ENCODE measurements around the gene LTV1. TPM values are rescaled to one million over a fixed set of nuclear protein-coding genes. Genes with fewer than 3 reads are reported as not detected.
A peak's percentile ranks its signal among the peaks of the same experiment; 100 is the strongest.
"Not testable (repeated sequence)": the region's sequence is repeated elsewhere in the genome, so short reads cannot be mapped to it uniquely, and the experiment has no call there.

LTV1 gene, protein sequence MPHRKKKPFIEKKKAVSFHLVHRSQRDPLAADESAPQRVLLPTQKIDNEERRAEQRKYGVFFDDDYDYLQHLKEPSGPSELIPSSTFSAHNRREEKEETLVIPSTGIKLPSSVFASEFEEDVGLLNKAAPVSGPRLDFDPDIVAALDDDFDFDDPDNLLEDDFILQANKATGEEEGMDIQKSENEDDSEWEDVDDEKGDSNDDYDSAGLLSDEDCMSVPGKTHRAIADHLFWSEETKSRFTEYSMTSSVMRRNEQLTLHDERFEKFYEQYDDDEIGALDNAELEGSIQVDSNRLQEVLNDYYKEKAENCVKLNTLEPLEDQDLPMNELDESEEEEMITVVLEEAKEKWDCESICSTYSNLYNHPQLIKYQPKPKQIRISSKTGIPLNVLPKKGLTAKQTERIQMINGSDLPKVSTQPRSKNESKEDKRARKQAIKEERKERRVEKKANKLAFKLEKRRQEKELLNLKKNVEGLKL
- 18.8 TPM for total RNA-seq

DNA sequence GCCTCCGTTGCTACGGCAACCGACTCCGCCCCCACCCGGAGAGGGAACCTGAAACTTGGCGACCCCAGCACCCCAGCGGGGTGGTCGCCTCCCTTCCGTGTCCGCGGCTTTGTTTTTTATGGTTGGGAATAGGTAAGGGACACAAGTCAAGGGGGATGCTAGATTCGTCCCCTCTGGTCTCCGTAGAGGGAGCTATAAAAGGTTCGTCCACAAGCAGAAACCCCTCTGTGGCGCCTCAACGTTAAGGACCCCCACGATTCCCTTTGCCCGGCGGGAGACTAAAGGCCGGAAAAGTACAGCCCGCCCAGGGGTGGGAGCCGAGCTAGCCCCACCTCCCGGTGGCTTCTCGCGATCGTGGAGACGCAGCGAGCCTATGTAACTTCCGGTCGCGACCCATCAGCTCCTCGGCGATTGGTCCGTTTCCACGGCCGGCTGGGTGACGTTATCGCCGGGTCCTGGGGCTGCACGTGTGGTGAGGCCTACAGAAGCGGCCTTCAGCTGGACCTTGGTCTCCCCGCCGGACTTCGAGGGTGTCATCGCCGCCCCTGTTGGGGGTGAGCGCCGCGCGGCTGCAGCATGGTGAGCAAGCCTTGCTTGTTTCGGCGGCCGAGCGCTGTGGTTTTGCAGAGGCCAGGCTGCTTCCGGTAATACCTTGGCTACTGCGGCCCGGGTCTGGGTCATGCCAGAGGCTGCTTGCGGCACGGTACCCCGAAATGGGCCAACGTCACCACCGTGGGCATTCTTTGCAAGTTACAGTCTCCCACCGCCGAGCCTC, at the start of gene LTV1:
LTV1 (plus strand) TSS at position 437 of the 775 bp plus-strand sequence; CDS start at position 577, 140 bp downstream.
- H3K27me3 ChIP-seq (ENCODE audit: insufficient read depth, low read length): no peaks in the 10 kb centered on the region
- H3K4me1 ChIP-seq (ENCODE audit: insufficient read depth, low read length): peaks cover 26% of the 10 kb centered on the region
- peak within 1 kb of the TSS; percentile 91 for H3K4me3 ChIP-seq (ENCODE audit: low read length)
- H3K9me3 ChIP-seq (ENCODE audit: low read depth, low read length): no peaks in the 10 kb centered on the region

DNA sequence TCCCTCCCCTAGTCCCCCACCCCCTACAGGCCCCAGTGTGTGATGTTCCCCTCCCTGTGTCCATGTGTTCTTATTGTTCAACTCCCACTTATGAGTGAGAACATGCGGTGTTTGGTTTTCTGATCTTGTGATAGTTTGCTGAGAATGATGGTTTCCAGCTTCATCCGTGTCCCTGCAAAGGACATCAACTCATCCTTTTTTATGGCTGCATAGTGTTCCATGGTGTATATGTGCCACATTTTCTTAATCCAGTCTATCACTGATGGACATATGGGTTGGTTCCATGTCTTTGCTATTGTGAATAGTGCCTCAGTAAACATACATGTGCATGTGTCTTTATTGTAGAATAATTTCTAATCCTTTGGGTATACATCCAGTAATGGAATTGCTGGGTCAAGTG, 46.6 kb upstream of the LTV1 start:
- H3K4me3 ChIP-seq (ENCODE audit: low read length); H3K4me1 ChIP-seq (ENCODE audit: insufficient read depth, low read length); H3K9me3 ChIP-seq (ENCODE audit: low read depth, low read length); H3K27me3 ChIP-seq (ENCODE audit: insufficient read depth, low read length): not testable (repeated sequence)

DNA sequence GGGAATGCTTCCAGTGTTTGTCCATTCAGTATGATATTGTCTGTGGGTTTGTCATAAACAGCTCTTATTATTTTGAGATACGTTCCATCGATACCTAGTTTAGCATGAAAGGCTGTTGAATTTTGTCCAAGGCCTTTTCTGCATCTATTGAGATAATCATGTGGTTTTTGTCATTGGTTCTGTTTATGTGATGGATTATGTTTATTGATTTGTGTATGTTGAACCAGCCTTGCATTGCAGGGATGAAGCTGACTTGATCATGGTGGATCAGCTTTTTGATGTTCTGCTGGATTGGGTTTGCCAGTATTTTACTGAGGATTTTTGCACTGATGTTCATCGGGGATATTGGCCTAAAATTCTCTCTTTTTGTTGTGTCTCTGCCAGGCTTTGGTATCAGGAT, 44.7 kb upstream of the LTV1 start:
- H3K4me3 ChIP-seq (ENCODE audit: low read length); H3K27me3 ChIP-seq (ENCODE audit: insufficient read depth, low read length); H3K9me3 ChIP-seq (ENCODE audit: low read depth, low read length); H3K4me1 ChIP-seq (ENCODE audit: insufficient read depth, low read length): not testable (repeated sequence)

DNA sequence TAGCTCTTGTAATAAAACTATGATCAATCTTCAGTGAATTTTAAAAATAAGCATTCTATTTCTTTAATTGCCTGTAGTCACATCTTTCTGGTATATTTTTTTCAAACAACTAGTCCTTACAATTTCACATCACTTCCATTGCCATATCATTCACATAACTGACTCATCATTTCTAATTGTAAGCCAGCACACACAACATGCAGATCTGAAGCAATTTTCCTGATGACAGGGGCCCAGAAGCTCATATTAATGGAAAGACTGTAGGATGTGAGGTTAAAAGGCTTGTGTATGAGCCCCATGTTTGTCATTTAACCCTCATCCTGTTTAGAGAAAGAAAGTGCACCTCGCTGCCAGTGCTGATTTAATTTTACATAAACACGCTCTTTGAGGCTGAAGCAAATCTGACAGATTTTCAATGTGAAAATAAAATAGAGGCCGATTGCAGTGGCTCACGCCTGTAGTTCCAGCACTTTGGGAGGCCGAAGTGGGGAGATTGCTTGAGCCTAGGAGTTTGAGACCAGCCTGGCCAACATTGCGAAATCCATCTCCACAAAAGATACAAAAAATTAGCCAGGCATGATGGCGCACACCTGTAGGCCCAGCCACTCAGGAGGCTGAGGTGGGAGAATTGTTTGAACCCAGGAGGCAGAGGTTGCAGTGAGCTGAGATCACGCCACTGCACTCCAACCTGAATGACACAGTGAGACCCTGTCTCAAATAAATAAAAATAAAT, 40.1 kb upstream of the LTV1 start:
- H3K9me3 ChIP-seq (ENCODE audit: low read depth, low read length): no peaks in the 10 kb centered on the region
- H3K27me3 ChIP-seq (ENCODE audit: insufficient read depth, low read length): no peaks in the 10 kb centered on the region
- H3K4me1 ChIP-seq (ENCODE audit: insufficient read depth, low read length): peaks cover 23% of the 10 kb centered on the region
- no peak overlapping the region for H3K4me3 ChIP-seq (ENCODE audit: low read length)

DNA sequence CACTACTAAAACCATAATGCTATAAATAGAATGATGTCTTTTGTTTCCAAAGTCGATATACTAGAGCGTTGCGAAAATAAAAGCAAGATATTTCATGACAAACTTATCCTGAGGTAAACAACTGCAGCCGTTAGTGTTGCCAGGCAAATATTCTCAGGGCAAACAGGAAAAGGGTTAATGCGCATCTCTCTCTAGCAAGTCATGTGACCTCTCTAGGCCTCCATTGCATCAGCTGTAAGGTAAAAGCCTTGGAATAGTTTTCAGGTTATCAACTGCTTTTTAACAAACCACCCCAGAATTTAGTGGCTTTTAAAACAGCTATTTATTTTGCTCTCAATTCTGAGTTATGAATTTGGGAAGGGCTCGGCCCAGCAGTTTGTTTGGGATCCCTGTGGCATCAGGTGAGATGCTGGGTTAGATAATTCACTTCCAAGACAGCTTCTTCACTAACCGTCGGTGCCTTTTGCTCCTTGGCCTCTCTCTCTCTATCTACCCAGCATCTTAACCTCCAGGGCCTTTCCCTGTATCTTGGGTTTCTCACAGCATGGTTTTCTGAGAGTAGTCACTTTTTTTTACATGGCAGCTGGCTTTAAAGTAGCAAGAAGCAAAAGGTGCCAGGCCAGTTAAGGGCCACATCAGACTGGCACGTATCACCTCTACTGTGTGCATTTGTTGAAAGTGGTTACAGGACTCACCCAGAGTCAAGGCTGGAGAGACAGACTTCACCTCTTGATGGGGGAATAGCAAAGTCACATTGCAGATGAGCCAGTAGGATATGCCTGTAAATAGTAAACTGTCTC, 39.2 kb upstream of the LTV1 start:
- Histone ChIP-seq H3K4me3 (ENCODE audit: low read length) (no peak overlapping the region), H3K27me3 (ENCODE audit: insufficient read depth, low read length) (no peaks in the 10 kb centered on the region), H3K9me3 (ENCODE audit: low read depth, low read length) (no peaks in the 10 kb centered on the region), H3K4me1 (ENCODE audit: insufficient read depth, low read length) (peaks cover 26% of the 10 kb centered on the region)

DNA sequence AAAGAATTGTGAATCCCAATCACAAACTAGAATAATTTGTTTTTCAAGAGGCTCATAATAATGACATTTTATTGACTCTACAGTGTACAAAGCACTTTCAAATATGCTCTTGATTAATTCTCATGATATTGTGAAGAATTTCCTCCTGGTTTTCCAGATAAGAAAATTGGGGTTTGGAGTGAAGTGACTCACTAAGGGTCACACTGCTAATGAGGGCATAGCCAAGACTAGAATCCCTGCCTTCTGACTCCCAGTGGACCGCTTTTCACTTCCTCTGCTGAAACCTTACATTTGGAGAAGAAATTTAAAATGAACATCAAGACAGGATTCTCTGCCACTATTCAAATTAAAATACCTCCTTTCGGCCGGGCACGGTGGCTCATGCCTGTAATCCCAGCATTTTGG, 38.3 kb upstream of the LTV1 start:
- Histone ChIP-seq H3K4me1 (ENCODE audit: insufficient read depth, low read length) (peaks cover 26% of the 10 kb centered on the region), H3K9me3 (ENCODE audit: low read depth, low read length) (no peaks in the 10 kb centered on the region), H3K27me3 (ENCODE audit: insufficient read depth, low read length) (no peaks in the 10 kb centered on the region), H3K4me3 (ENCODE audit: low read length) (no peak overlapping the region)

DNA sequence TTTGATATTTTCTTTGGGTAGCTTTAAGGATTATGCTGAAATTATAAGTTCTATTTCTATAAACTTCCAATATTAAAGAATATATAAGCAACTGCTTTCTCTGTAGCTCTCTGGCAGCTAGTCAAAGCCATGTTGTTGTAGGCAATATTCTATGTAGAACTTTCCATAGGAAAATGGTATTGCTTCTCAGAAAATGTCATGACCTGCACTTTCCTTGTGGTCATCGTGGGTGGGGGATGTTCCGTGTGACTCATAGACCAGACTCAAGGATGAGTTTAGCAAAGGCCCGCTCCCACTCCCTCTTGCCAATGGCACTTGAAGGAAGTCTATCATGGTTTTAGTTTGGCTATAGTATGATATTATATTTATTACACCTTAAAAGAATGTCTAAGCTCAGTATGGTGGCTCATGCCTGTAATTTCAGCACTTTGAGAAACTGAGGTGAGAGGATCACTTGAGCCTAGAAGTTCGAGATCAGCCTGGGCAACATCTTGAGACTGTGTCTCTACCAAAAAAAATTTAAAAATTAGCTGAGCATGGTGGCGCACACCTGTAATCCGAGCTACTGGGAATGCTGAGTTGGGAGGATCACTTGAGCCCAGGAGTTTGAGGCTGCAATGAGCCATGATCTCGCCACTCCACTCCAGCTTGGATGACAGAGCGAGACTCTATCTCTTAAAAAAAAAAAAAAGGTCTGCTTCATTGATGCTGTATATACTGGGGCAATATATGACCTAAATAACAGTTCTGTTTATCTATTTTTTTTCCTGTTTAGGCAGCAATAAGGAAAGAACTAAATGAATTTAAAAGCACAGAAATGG, 36.6 kb upstream of the LTV1 start:
- peaks cover 26% of the 10 kb centered on the region for H3K4me1 ChIP-seq (ENCODE audit: insufficient read depth, low read length)
- H3K4me3 ChIP-seq (ENCODE audit: low read length): no peak overlapping the region
- no peaks in the 10 kb centered on the region for H3K9me3 ChIP-seq (ENCODE audit: low read depth, low read length)
- H3K27me3 ChIP-seq (ENCODE audit: insufficient read depth, low read length): no peaks in the 10 kb centered on the region

DNA sequence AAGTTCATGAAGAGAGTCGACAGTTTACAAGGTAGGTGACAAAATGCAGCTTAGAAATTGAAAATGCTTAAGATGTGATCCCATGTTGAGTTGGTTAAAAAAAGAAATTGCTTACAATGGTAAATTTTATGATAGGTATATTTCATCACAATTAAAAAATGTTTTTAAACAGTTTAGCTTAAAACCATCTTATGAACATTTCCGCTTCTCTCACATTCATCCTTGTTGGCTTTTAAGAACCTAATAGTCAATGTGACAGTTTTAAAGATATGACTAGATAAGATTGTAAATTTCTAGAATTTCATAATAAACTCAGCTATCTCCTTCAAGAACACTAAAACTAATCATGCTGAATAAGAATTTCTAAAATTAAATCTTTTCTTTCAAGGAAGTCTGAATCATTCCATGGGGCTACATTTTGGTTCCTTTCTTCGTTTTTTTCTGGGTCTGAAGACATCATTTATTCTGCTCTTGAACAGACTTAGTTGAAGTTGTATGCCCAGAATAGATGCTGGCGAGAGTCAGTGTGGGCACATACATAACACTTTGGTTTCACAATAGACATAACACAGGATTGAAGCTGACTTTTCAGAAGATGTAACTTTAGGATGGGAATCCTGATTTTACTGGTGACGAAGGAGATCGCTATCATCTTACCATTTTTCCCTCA, 35.9 kb upstream of the LTV1 start:
- Histone ChIP-seq H3K4me1 (ENCODE audit: insufficient read depth, low read length) (peaks cover 26% of the 10 kb centered on the region), H3K27me3 (ENCODE audit: insufficient read depth, low read length) (no peaks in the 10 kb centered on the region), H3K9me3 (ENCODE audit: low read depth, low read length) (no peaks in the 10 kb centered on the region), H3K4me3 (ENCODE audit: low read length) (no peak overlapping the region)

DNA sequence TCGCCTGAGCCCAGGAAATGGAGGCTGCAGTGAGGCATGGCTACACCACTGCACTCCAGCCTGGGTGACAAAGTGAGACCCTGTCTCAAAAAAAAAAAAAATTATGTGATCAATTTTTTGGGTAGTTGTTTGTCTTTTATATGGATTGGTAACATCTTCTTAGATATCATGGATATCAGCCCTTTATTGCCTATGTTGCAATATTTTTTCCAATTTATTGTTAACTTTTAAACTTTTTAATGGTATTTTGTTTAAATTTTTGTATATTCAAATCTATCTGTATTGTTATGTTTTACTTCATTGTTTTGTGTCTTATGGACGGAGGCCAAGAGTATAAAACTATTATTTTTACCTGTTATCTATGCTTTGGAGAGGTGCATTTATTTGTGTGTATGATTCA, 32.4 kb upstream of the LTV1 start:
- no peaks in the 10 kb centered on the region for H3K27me3 ChIP-seq (ENCODE audit: insufficient read depth, low read length)
- no peak overlapping the region for H3K4me3 ChIP-seq (ENCODE audit: low read length)
- peaks cover 22% of the 10 kb centered on the region for H3K4me1 ChIP-seq (ENCODE audit: insufficient read depth, low read length)
- H3K9me3 ChIP-seq (ENCODE audit: low read depth, low read length): no peaks in the 10 kb centered on the region

DNA sequence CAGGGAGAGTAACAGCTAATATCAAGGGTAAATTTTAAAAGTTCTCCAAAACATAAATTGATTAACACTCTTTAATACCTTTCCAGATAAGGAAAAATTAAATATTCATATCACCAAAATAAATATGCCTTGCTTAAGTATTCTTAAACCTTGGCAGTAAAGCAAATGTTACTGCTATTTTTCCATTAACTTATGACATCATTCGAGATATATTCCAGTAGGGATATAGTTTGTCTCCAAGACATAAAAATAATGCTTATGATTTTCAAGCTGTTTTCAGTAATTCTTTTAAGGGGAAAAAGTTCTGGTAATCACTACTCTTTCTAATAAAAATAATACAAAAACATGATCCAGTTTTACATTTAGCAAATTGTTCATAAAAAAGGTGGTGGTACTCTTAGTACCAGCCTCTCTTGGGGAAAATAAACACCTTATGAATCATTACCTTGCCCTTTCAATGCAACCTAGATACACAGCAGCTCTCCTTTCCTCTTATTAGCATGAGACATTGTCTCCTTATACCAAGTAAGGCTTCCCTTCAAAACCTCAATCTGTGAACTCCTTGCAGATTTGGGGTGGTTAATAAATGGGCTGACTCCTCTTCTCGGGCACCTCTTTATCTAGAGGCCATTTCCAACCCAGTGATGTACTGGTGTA, 31.5 kb upstream of the LTV1 start:
- Histone ChIP-seq H3K9me3 (ENCODE audit: low read depth, low read length) (no peaks in the 10 kb centered on the region), H3K27me3 (ENCODE audit: insufficient read depth, low read length) (no peaks in the 10 kb centered on the region), H3K4me3 (ENCODE audit: low read length) (no peak overlapping the region), H3K4me1 (ENCODE audit: insufficient read depth, low read length) (peaks cover 14% of the 10 kb centered on the region)

DNA sequence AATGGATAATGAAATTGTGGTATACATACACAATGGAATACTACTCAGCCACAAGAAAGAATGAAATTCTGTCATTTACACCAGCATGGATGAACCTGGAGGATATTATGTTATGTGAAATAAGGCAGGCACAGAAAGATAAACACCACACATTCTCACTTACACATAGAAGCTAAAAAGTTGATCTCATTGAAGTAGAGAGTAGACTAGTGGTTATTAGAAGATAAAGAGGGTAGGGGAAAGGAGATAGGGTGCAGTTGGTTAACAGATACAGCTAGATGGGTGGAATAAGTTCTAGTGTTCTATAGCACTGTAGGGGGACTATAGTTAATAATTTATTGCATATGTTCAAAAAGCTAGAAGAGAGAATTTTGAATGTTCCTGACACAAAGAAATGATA, 25.5 kb upstream of the LTV1 start:
- no peak overlapping the region for H3K4me3 ChIP-seq (ENCODE audit: low read length)
- no peaks in the 10 kb centered on the region for H3K27me3 ChIP-seq (ENCODE audit: insufficient read depth, low read length)
- H3K9me3 ChIP-seq (ENCODE audit: low read depth, low read length): no peaks in the 10 kb centered on the region
- no peaks in the 10 kb centered on the region for H3K4me1 ChIP-seq (ENCODE audit: insufficient read depth, low read length)

DNA sequence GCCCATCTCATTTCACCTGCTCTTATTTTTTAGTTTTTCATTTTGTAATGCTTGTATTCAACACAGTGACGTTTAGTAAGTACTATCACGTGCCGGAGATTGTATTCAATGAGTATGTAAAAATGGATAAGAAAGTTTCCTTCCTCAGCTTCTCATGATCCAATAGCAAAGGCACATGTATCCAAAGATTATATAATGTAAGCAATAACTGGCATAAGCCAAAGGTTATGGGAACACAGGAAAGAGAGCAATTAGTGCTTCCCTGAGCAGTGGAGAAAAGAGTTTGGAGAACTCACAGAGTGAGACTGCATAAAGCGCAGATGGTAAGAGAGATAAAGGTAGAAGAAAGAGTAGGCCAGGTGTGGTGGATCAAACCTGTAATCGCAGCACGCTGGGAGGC, 21.8 kb upstream of the LTV1 start:
- Histone ChIP-seq H3K27me3 (ENCODE audit: insufficient read depth, low read length) (no peaks in the 10 kb centered on the region), H3K4me3 (ENCODE audit: low read length) (no peak overlapping the region), H3K4me1 (ENCODE audit: insufficient read depth, low read length) (no peaks in the 10 kb centered on the region), H3K9me3 (ENCODE audit: low read depth, low read length) (no peaks in the 10 kb centered on the region)

DNA sequence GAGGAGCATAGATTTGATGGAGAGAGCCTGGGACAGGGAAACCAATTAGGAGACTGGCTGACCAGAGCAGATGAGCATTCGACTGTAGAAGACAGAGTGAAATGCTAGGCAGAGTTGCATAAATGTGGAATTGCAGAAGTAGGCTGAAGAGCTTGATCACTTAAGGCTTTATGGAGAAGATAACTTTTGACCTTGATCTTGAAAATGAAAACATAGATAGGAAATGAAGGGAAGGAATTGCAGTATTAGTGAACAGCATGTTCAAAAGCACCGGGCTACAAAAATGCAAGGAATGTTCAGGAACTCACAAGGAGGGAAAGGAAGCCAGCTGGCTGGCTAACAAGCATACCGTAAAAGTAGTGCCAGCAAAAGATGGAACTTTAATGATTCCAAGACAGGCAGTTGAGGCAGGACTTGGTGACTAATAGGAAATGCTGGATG, 20.5 kb upstream of the LTV1 start:
- no peaks in the 10 kb centered on the region for H3K9me3 ChIP-seq (ENCODE audit: low read depth, low read length)
- no peaks in the 10 kb centered on the region for H3K4me1 ChIP-seq (ENCODE audit: insufficient read depth, low read length)

More for the DNA sequence above, 20.5 kb upstream of the LTV1 start:
- no peak overlapping the region for H3K4me3 ChIP-seq (ENCODE audit: low read length)
- H3K27me3 ChIP-seq (ENCODE audit: insufficient read depth, low read length): no peaks in the 10 kb centered on the region

Measured in mononuclear cell (primary cell).